ENCODE measurements around the gene CSMD2. TPM values are rescaled to one million over a fixed set of nuclear protein-coding genes. Genes with fewer than 3 reads are reported as not detected.

CSMD2 gene
- total RNA-seq, 2 donors from 2014 or later: 0.62 to 2.8 TPM

DNA sequence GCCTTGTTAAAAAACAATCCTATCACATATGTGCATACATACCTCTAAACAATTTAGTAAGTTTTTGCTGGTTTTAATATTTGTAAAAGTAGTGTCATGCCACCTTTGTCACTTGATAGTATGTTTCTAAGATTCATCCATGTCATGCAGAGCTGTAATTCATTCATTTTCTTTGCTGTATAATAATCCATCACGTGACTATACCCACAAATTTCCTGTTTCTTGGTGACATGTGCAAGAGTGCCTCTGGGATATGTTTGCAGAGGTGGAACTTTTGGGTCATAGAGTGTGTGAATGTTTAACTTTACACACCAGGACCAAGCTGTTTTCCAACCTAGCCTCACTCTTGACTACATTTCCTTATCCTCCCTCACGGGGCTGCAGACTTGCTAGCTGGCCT lies 629.7 kb downstream of the CSMD2 start:
- Mint-ChIP-seq H3K4me1 (no peaks in the 10 kb centered on the region), H3K9me3 (no peaks in the 10 kb centered on the region), H3K36me3 (ENCODE audit: low read depth) (no peaks in the 10 kb centered on the region), H3K4me3 (no peak overlapping the region), H3K27me3 (ENCODE audit: insufficient read depth) (peaks cover 9% of the 10 kb centered on the region), H3K27ac (no peak overlapping the region)
- H3K4me3 ChIP-seq (ENCODE audit: low read length): no peak overlapping the region
- no peak for DNase-seq
- no peaks in the 10 kb centered on the region for H3K4me1 ChIP-seq (ENCODE audit: control insufficient read depth, insufficient read depth, low read length)
- no peak overlapping the region for H3K27ac ChIP-seq (ENCODE audit: low read depth, low read length)
- H3K27me3 ChIP-seq (ENCODE audit: control insufficient read depth, insufficient read depth, low read length, poor library complexity, severe bottlenecking): no peaks in the 10 kb centered on the region
- TF ChIP-seq, protein P1, sequence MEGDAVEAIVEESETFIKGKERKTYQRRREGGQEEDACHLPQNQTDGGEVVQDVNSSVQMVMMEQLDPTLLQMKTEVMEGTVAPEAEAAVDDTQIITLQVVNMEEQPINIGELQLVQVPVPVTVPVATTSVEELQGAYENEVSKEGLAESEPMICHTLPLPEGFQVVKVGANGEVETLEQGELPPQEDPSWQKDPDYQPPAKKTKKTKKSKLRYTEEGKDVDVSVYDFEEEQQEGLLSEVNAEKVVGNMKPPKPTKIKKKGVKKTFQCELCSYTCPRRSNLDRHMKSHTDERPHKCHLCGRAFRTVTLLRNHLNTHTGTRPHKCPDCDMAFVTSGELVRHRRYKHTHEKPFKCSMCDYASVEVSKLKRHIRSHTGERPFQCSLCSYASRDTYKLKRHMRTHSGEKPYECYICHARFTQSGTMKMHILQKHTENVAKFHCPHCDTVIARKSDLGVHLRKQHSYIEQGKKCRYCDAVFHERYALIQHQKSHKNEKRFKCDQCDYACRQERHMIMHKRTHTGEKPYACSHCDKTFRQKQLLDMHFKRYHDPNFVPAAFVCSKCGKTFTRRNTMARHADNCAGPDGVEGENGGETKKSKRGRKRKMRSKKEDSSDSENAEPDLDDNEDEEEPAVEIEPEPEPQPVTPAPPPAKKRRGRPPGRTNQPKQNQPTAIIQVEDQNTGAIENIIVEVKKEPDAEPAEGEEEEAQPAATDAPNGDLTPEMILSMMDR (conservative IDR thresholded peaks at IDR 0.05): no peak
- H3K36me3 ChIP-seq (ENCODE audit: control insufficient read depth, insufficient read depth, low read length): no peaks in the 10 kb centered on the region
- no peak overlapping the region for H3K9ac ChIP-seq (ENCODE audit: extremely low read depth, low read length, poor library complexity, severe bottlenecking)
- 90 to 94% methylated on average over 1 to 2 of the region's 2 CpGs for WGBS, 2 experiments (ENCODE audit: insufficient coverage in 1 of 2, insufficient read length in 1 of 2)
- H3K9me3 ChIP-seq (ENCODE audit: control insufficient read depth, low read length): no peaks in the 10 kb centered on the region

DNA sequence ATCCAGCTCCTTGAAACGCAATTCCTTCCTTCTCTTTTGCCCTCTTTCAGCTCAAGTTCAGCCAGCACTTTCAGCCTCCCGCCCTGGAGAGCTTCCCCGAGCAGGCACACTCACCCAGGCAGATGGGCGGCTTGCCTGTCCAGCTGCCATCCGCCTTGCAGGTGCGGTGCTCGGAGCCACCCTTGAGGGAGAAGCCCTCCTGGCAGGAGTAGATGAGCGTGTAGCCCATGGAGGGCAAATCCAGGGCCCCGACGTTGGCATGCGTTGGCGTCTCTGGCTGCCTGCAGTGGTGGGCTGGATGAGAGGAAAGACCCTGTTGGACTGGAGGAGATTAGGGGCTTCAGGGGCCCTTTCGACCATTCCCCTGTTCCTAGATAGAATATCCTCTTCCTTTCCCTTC lies 632.1 kb downstream of the CSMD2 start:
- WGBS, 2 experiments (ENCODE audit: insufficient coverage in 1 of 2, insufficient read length in 1 of 2): 91 to 98% methylated on average over 7 to 13 of the region's 13 CpGs
- TF ChIP-seq, protein P1 (conservative IDR thresholded peaks at IDR 0.05): no peak
- Mint-ChIP-seq H3K4me3 (no peak overlapping the region), H3K27ac (no peak overlapping the region), H3K9me3 (no peaks in the 10 kb centered on the region), H3K36me3 (ENCODE audit: low read depth) (no peaks in the 10 kb centered on the region), H3K27me3 (ENCODE audit: insufficient read depth) (peaks cover 9% of the 10 kb centered on the region), H3K4me1 (no peaks in the 10 kb centered on the region)
- DNase-seq: no peak
- H3K4me1 ChIP-seq (ENCODE audit: control insufficient read depth, insufficient read depth, low read length): no peaks in the 10 kb centered on the region
- no peak overlapping the region for H3K9ac ChIP-seq (ENCODE audit: extremely low read depth, low read length, poor library complexity, severe bottlenecking)
- no peaks in the 10 kb centered on the region for H3K36me3 ChIP-seq (ENCODE audit: control insufficient read depth, insufficient read depth, low read length)
- no peaks in the 10 kb centered on the region for H3K27me3 ChIP-seq (ENCODE audit: control insufficient read depth, insufficient read depth, low read length, poor library complexity, severe bottlenecking)
- H3K27ac ChIP-seq (ENCODE audit: low read depth, low read length): no peak overlapping the region
- no peak overlapping the region for H3K4me3 ChIP-seq (ENCODE audit: low read length)
- H3K9me3 ChIP-seq (ENCODE audit: control insufficient read depth, low read length): no peaks in the 10 kb centered on the region

DNA sequence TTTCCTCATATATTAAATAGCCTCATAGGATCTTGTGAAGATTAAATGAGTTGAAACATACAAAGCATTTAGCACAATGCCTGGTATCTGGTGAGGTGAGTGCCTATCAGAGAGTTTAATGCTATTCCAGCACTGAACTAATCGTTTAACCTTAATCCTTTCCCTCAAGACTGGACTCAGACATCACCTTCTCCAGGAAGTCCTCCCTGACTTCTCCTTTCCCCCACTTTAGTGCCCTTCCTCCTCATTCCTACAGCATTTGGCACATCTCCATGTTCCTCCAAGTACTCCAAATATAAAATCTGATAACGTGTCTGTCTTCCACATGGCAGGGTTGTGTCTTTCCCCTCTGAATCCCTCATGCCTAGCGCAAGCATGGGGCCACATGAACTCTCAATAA lies 632.8 kb downstream of the CSMD2 start:
- Mint-ChIP-seq H3K36me3 (ENCODE audit: low read depth) (no peaks in the 10 kb centered on the region), H3K4me3 (no peak overlapping the region), H3K27me3 (ENCODE audit: insufficient read depth) (peaks cover 11% of the 10 kb centered on the region), H3K27ac (no peak overlapping the region), H3K4me1 (no peaks in the 10 kb centered on the region), H3K9me3 (no peaks in the 10 kb centered on the region)
- Histone ChIP-seq H3K9ac (ENCODE audit: extremely low read depth, low read length, poor library complexity, severe bottlenecking) (no peak overlapping the region), H3K4me1 (ENCODE audit: control insufficient read depth, insufficient read depth, low read length) (no peaks in the 10 kb centered on the region), H3K27ac (ENCODE audit: low read depth, low read length) (no peak overlapping the region), H3K4me3 (ENCODE audit: low read length) (no peak overlapping the region), H3K27me3 (ENCODE audit: control insufficient read depth, insufficient read depth, low read length, poor library complexity, severe bottlenecking) (no peaks in the 10 kb centered on the region), H3K9me3 (ENCODE audit: control insufficient read depth, low read length) (no peaks in the 10 kb centered on the region), H3K36me3 (ENCODE audit: control insufficient read depth, insufficient read depth, low read length) (no peaks in the 10 kb centered on the region)
- WGBS, 2 experiments (ENCODE audit: insufficient coverage in 1 of 2, insufficient read length in 1 of 2): 79 to 92% methylated on average over 2 to 3 of the region's 3 CpGs
- DNase-seq: no peak
- TF ChIP-seq, protein P1 (conservative IDR thresholded peaks at IDR 0.05): no peak
